ENCODE data around the gene SPART. TPM values are rescaled to one million over a fixed set of nuclear protein-coding genes. Genes with fewer than 3 reads are reported as not detected.

The SPART gene
- total RNA-seq, 1 donor from 2014 or later: 70.6 TPM

- Mint-ChIP-seq H3K9me3 (peaks cover 9% of the 10 kb centered on the region), H3K36me3 (ENCODE audit: low read depth) (peaks cover 20% of the 10 kb centered on the region), H3K27ac (ENCODE audit: unreplicated experiment) (peak within 1 kb of the TSS; percentile 43), H3K4me3 (peak within 1 kb of the TSS; percentile 86), H3K27me3 (ENCODE audit: low read depth) (peaks cover 73% of the 10 kb centered on the region), H3K4me1 (peaks cover 16% of the 10 kb centered on the region)
- no peak for TF ChIP-seq CTCF (conservative IDR thresholded peaks at IDR 0.05)
- DNase-seq (ENCODE audit: low read depth, low spot score): peak; percentile 49
Measured at GRCh38 chr13:36297366-36298338, 48.5 kb downstream of the SPART start, which contains the start of gene CCDC169. TSS of gene CCDC169 (minus strand) at chr13:36297814. CDS start at chr13:36297719, 95 bp downstream.

- Mint-ChIP-seq H3K36me3 (ENCODE audit: low read depth) (peaks cover 17% of the 10 kb centered on the region), H3K27me3 (ENCODE audit: low read depth) (peaks cover 49% of the 10 kb centered on the region), H3K4me1 (peaks cover 16% of the 10 kb centered on the region), H3K4me3 (no peak overlapping the region), H3K27ac (ENCODE audit: unreplicated experiment) (no peak overlapping the region), H3K9me3 (peaks cover 9% of the 10 kb centered on the region)
- TF ChIP-seq CTCF (conservative IDR thresholded peaks at IDR 0.05): no peak
- no peak for DNase-seq (ENCODE audit: low read depth, low spot score)
Measured at GRCh38 chr13:36294096-36294495, 52.1 kb downstream of the SPART start.

GRCh38 chr13:36293497-36293896 is 52.7 kb downstream of the SPART start:
- H3K9me3 Mint-ChIP-seq: peaks cover 5% of the 10 kb centered on the region
- H3K27me3 Mint-ChIP-seq (ENCODE audit: low read depth): peaks cover 43% of the 10 kb centered on the region
- peaks cover 10% of the 10 kb centered on the region for H3K4me1 Mint-ChIP-seq
- H3K4me3 Mint-ChIP-seq: no peak overlapping the region
- H3K27ac Mint-ChIP-seq (ENCODE audit: unreplicated experiment): no peak overlapping the region
- H3K36me3 Mint-ChIP-seq (ENCODE audit: low read depth): peaks cover 13% of the 10 kb centered on the region
- no peak for DNase-seq (ENCODE audit: low read depth, low spot score)
- no peak for TF ChIP-seq CTCF (conservative IDR thresholded peaks at IDR 0.05)

- no peak for DNase-seq (ENCODE audit: low read depth, low spot score)
- peaks cover 12% of the 10 kb centered on the region for H3K27me3 Mint-ChIP-seq (ENCODE audit: low read depth)
- TF ChIP-seq CTCF (conservative IDR thresholded peaks at IDR 0.05): no peak
- no peaks in the 10 kb centered on the region for H3K4me1 Mint-ChIP-seq
- H3K27ac Mint-ChIP-seq (ENCODE audit: unreplicated experiment): no peak overlapping the region
- no peak overlapping the region for H3K4me3 Mint-ChIP-seq
- H3K36me3 Mint-ChIP-seq (ENCODE audit: low read depth): peaks cover 17% of the 10 kb centered on the region
- peaks cover 5% of the 10 kb centered on the region for H3K9me3 Mint-ChIP-seq
Measured at GRCh38 chr13:36288794-36289391, 57.3 kb downstream of the SPART start.

GRCh38 chr13:36286006-36286405 is 60.2 kb downstream of the SPART start:
- Mint-ChIP-seq H3K36me3 (ENCODE audit: low read depth) (peaks cover 11% of the 10 kb centered on the region), H3K4me3 (no peak overlapping the region), H3K27me3 (ENCODE audit: low read depth) (peaks cover 3% of the 10 kb centered on the region), H3K4me1 (no peaks in the 10 kb centered on the region), H3K27ac (ENCODE audit: unreplicated experiment) (no peak overlapping the region), H3K9me3 (peaks cover 2% of the 10 kb centered on the region)
- DNase-seq (ENCODE audit: low read depth, low spot score): no peak
- TF ChIP-seq CTCF (conservative IDR thresholded peaks at IDR 0.05): no peak

All from neural crest cell (in vitro differentiated cells).